HEK293 (cell line): Measurements from ENCODE around the gene S100A4.
"Not testable (repeated sequence)": the region's sequence is repeated elsewhere in the genome, so short reads cannot be mapped to it uniquely, and the experiment has no call there.

Experiments
- CTCF ChIA-PET: fragments of 350-600 bp; formaldehyde crosslinking; extraction: SDS; loops from one replicate; lab custom pipeline; 2021; ENCODE audit warnings: antibody characterized with exemption; lab: Yijun Ruan, JAX
- POLR2A ChIA-PET: fragments of 300-600 bp; formaldehyde crosslinking; extraction: SDS; loops from one replicate; lab custom pipeline; 2020; ENCODE audit warnings: antibody characterized with exemption, inconsistent platforms; lab: Yijun Ruan, JAX
- H3K27ac ChIP-seq: fragments of 200-500 bp; sonication (Bioruptor generic); 2 replicates; pipeline ENCODE4 v1.5.1; 2014; ENCODE audit warnings: low read depth, low read length, control low read depth, inconsistent platforms; ENCODE audit errors: extremely low read depth
- H3K36me3 ChIP-seq, 2 experiments: fragments of 200-500 bp in 1 of 2; sonication (Bioruptor generic) in 1 of 2; 1 replicate in 1 of 2; 2 replicates in 1 of 2; pipeline ENCODE4 v1.5.1; 2014 to 2017; ENCODE audit warnings: inconsistent platforms in 2 of 2, low read length in 2 of 2; ENCODE audit not compliant: control insufficient read depth in 2 of 2, insufficient read depth in 1 of 2
- H3K4me1 ChIP-seq: fragments of 200-500 bp; sonication (Bioruptor generic); 2 replicates; pipeline ENCODE4 v1.5.1; 2014; ENCODE audit warnings: mild to moderate bottlenecking, low read length, inconsistent platforms; ENCODE audit not compliant: control insufficient read depth, insufficient read depth
- H3K4me3 ChIP-seq: 2 replicates; pipeline ENCODE4 v1.5.1; 2011; ENCODE audit warnings: low read depth, mild to moderate bottlenecking, control low read depth, low read length, moderate library complexity
- H3K9me3 ChIP-seq: fragments of 200-500 bp; sonication (Bioruptor generic); 2 replicates; pipeline ENCODE4 v1.5.1; 2014; ENCODE audit warnings: low read depth, low read length, inconsistent platforms; ENCODE audit not compliant: control insufficient read depth, insufficient read depth
- BCL11A ChIP-seq: fragments of 450-650 bp; formaldehyde crosslinking; IDR thresholded peaks from 2 replicates; pipeline ENCODE4 v1.5.1; 2016; ENCODE audit warnings: low read depth, missing biosample characterization, missing genetic modification characterization
- KLF1 ChIP-seq: fragments of 450-650 bp; formaldehyde crosslinking; IDR thresholded peaks from 2 replicates; pipeline ENCODE4 v1.5.1; 2016; ENCODE audit warnings: missing biosample characterization, missing genetic modification characterization
- PATZ1 ChIP-seq: fragments of 450-650 bp; formaldehyde crosslinking; IDR thresholded peaks from 2 replicates; pipeline ENCODE4 v1.5.1; 2016; ENCODE audit warnings: missing biosample characterization, missing genetic modification characterization
- SP2 ChIP-seq: fragments of 450-650 bp; formaldehyde crosslinking; IDR thresholded peaks from 2 replicates; pipeline ENCODE4 v1.5.1; 2016; ENCODE audit warnings: missing biosample characterization, missing genetic modification characterization
- ZBTB1 ChIP-seq: fragments of 450-650 bp; formaldehyde crosslinking; IDR thresholded peaks from 2 replicates; pipeline ENCODE4 v1.5.1; 2016; ENCODE audit warnings: missing biosample characterization, missing genetic modification characterization
- ZBTB17 ChIP-seq: fragments of 450-650 bp; formaldehyde crosslinking; IDR thresholded peaks from 2 replicates; pipeline ENCODE4 v1.5.1; 2016; ENCODE audit warnings: missing biosample characterization, missing genetic modification characterization
- ZBTB7A ChIP-seq: fragments of 450-650 bp; formaldehyde crosslinking; IDR thresholded peaks from 2 replicates; pipeline ENCODE4 v1.5.1; 2016; ENCODE audit warnings: low read depth, missing biosample characterization, missing genetic modification characterization
- ZNF121 ChIP-seq: fragments of 450-650 bp; formaldehyde crosslinking; IDR thresholded peaks from 2 replicates; pipeline ENCODE4 v1.5.1; 2016; ENCODE audit warnings: missing biosample characterization, missing genetic modification characterization
- ZNF184 ChIP-seq: fragments of 450-650 bp; IDR thresholded peaks from 2 replicates; pipeline ENCODE4 v1.5.1; 2018; ENCODE audit warnings: missing biosample characterization, mild to moderate bottlenecking, missing genetic modification characterization
- ZNF416 ChIP-seq: fragments of 450-650 bp; formaldehyde crosslinking; IDR thresholded peaks from 2 replicates; pipeline ENCODE4 v1.5.1; 2016; ENCODE audit warnings: missing biosample characterization, missing genetic modification characterization
- ZNF548 ChIP-seq: fragments of 450-650 bp; formaldehyde crosslinking; IDR thresholded peaks from 2 replicates; pipeline ENCODE4 v1.5.1; 2016; ENCODE audit warnings: missing biosample characterization, missing genetic modification characterization
- ZNF558 ChIP-seq: fragments of 450-650 bp; formaldehyde crosslinking; IDR thresholded peaks from 2 replicates; pipeline ENCODE4 v1.5.1; 2016; ENCODE audit warnings: missing biosample characterization, missing genetic modification characterization
- ZNF596 ChIP-seq: fragments of 450-650 bp; IDR thresholded peaks from 2 replicates; pipeline ENCODE4 v1.5.0; 2018; ENCODE audit warnings: missing biosample characterization, mild to moderate bottlenecking, missing genetic modification characterization, moderate library complexity
- ZNF629 ChIP-seq: fragments of 450-650 bp; formaldehyde crosslinking; IDR thresholded peaks from 2 replicates; pipeline ENCODE4 v1.5.1; 2017; ENCODE audit warnings: missing biosample characterization, missing genetic modification characterization
- ZNF791 ChIP-seq: fragments of 450-650 bp; formaldehyde crosslinking; IDR thresholded peaks from 2 replicates; pipeline ENCODE4 v1.5.1; 2016; ENCODE audit warnings: missing biosample characterization, missing genetic modification characterization

Gene S100A4

GRCh38 chr1:153520818-153521476, 24.7 kb downstream of the S100A4 start:
- no peaks in the 10 kb centered on the region; the same call in 1 of the 2 replicates for H3K4me1 ChIP-seq
- POLR2A ChIA-PET: interaction anchor here (0.5 to 1.5 kb wide), 7 partner anchors 24 to 469 kb away, joined by 3 to 9 read pairs (median 4); partner anchors contain the start of genes CHTOP, RPS27 and S100A13
- H3K36me3 ChIP-seq: no peaks in the 10 kb centered on the region
- no peak overlapping the region for H3K4me3 ChIP-seq
- TF ChIP-seq BCL11A: no peak
- TF ChIP-seq ZNF791: no peak
- TF ChIP-seq ZBTB1 (tag by site-specific recombination): no peak
- TF ChIP-seq ZNF558 (tag by site-specific recombination): no peak
- TF ChIP-seq ZNF548 (tag by site-specific recombination): no peak
- CTCF ChIA-PET: interaction anchor here (0.6 to 2.9 kb wide), 9 partner anchors 9 to 178 kb away, joined by 3 to 19 read pairs (median 4); partner anchors contain the start of genes S100A1 and S100A13
- H3K27ac ChIP-seq: no peak overlapping the region
- no peaks in the 10 kb centered on the region for H3K9me3 ChIP-seq

- H3K4me1 ChIP-seq, H3K4me3 ChIP-seq, H3K27ac ChIP-seq, H3K9me3 ChIP-seq, H3K36me3 ChIP-seq: not testable (repeated sequence)
- POLR2A ChIA-PET: interaction anchor here (0.5 to 1.5 kb wide), 7 partner anchors 25 to 470 kb away, joined by 3 to 9 read pairs (median 4); partner anchors contain the start of genes CHTOP, RPS27 and S100A13
- CTCF ChIA-PET: interaction anchor here (1.1 to 2.9 kb wide), 8 partner anchors 8 to 168 kb away, joined by 3 to 19 read pairs (median 4); partner anchors contain the start of genes S100A1 and S100A13
- peak; percentile 57; the same call in 1 of the 2 replicates for TF ChIP-seq ZNF596
Measured at GRCh38 chr1:153520137-153520691, 25.4 kb downstream of the S100A4 start.

DNA sequence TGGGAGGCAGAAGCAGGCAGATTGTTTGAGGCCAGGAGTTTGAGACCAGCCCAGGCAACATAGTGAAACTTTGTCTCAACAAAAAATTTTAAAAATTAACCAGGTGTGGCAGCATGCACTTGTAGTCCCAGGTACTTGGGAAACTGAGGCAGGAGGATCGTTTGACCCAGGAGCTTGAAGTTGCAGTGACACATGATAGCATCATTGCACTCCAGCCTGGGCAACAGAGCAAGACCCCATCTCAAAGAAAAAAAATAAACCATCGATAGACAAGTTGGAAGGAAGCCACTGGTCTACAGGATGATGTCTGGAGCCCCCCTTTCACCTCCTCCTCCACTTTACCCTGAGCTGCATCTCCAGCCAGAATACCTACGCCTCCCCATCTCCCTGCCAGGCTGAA, 26.4 kb downstream of the S100A4 start:
- Histone ChIP-seq H3K27ac (no peak overlapping the region), H3K9me3 (no peaks in the 10 kb centered on the region), H3K4me1 (no peaks in the 10 kb centered on the region), H3K4me3 (no peak overlapping the region), H3K36me3 (no peaks in the 10 kb centered on the region)
- TF ChIP-seq ZNF416 (no peak), ZNF121 (tag by site-specific recombination) (peak; percentile 70)
- TF ChIP-seq, all 188 proteins: peak for 1
- ChIA-PET POLR2A (no interaction called here), CTCF (interaction anchor here (0.6 to 2.9 kb wide), 2 partner anchors 108 to 228 kb away, joined by 3 to 11 read pairs; partner anchors contain the start of genes S100A1 and S100A13)

DNA sequence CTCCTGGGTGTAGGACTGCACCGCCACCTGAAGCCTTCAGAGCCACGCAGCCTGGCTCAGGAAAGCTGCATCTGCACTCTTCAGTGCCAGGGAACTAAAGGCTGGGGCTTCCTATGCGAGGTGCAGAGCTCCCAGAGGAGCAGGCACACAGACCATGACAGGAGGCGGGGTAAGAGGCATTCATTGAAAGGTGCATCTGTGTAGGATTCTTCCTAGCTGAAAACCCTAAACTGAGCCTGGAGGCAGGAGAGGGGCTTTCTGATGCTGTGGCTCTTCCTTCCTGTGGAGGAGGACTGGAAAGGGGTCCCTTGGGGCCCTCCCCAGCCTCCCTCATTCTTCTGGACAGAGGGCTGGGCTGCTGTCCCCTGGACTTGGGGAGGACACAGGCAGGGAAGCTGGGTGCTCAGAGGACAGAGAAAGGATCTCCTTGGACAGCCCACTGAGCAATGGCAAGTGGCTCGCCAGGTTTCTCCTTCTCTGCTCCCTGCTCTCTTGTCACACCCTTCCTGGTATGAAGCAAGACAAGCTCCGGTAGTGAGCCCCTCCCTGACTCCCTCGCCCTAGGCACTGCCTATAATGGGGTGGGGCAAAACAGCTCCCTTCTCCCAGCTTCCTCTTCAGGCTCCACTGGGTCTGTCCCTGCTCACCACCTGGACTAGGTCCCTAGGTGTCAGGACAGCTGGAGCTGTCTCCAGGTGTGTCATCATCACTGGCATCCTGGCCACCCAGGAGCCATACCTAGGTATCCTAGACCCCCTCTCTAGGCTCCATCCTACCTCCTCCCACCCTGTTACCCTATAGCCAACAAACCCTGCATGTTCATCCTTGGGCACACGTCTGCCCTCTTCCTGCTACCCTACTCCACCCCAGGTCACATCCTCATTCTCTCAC, 29.9 kb downstream of the S100A4 start:
- POLR2A ChIA-PET: interaction anchor here (1.1 to 2.2 kb wide), 4 partner anchors 52 to 118 kb away, joined by 3 to 8 read pairs (median 5); partner anchors contain the start of genes CHTOP, S100A1 and S100A13
- no peaks in the 10 kb centered on the region for H3K4me1 ChIP-seq
- no peak overlapping the region for H3K27ac ChIP-seq
- CTCF ChIA-PET: interaction anchor here (0.6 to 2.4 kb wide), 4 partner anchors 18 to 163 kb away, joined by 3 to 16 read pairs (median 5); no protein-coding TSS in a partner anchor
- H3K9me3 ChIP-seq: no peaks in the 10 kb centered on the region
- no peaks in the 10 kb centered on the region for H3K36me3 ChIP-seq
- no peak overlapping the region for H3K4me3 ChIP-seq
- TF ChIP-seq PATZ1 (tag by site-specific recombination) (no peak), SP2 (tag by site-specific recombination) (peak; percentile 33; the same call in 1 of the 2 replicates), ZBTB7A (no peak), ZNF629 (tag by site-specific recombination) (no peak), ZNF184 (peak; percentile 91), ZBTB17 (tag by site-specific recombination) (peak; percentile 44; the same call in 1 of the 2 replicates), KLF1 (peak; percentile 85)
